Measurements from ENCODE around the gene LDLRAD2.

GRCh38 chr1:21818656-21819055, 6.6 kb downstream of the LDLRAD2 start:
- TF ChIP-seq CTCF (IDR thresholded peaks at IDR 0.05; ENCODE audit: low read length) (no peak), EZH2phosphoT487 (IDR thresholded peaks at IDR 0.05; ENCODE audit: low read length) (no peak), EZH2 (optimal IDR thresholded peaks at IDR 0.05; ENCODE audit: low read depth, low read length) (no peak)

All from MM.1S (cell line).